Subcutaneous abdominal adipose tissue (tissue), 5 donors: ENCODE data around the gene ZNF672.
A peak's percentile ranks its signal among the peaks of the same experiment; 100 is the strongest.

Experiments used
- H3K27ac ChIP-seq: one replicate; pipeline ENCODE4 v1.7.0; 2013; ENCODE audit warnings: low read depth, mild to moderate bottlenecking, inconsistent platforms, low read length, moderate library complexity
- H3K27me3 ChIP-seq, 5 donors: one replicate each; pipeline ENCODE4 v1.7.0; 2013; ENCODE audit warnings: low read length in 5 of 5, inconsistent platforms in 1 of 5; ENCODE audit not compliant: control insufficient read depth in 5 of 5, insufficient read depth in 4 of 5
- H3K36me3 ChIP-seq, 5 donors: one replicate each; pipeline ENCODE4 v1.7.0; 2013; ENCODE audit warnings: low read length in 5 of 5; ENCODE audit not compliant: control insufficient read depth in 5 of 5, insufficient read depth in 5 of 5
- H3K4me1 ChIP-seq, 5 donors: one replicate each; pipeline ENCODE4 v1.7.0; 2013; ENCODE audit warnings: low read length in 5 of 5, mild to moderate bottlenecking in 3 of 5, moderate library complexity in 1 of 5; ENCODE audit not compliant: control insufficient read depth in 5 of 5, insufficient read depth in 5 of 5
- H3K4me3 ChIP-seq, 5 donors: one replicate each; pipeline ENCODE4 v1.7.0; 2013; ENCODE audit warnings: low read length in 5 of 5, low read depth in 1 of 5
- H3K9ac ChIP-seq, 5 donors: one replicate each; pipeline ENCODE4 v1.7.0; 2013; ENCODE audit warnings: low read length in 5 of 5, mild to moderate bottlenecking in 4 of 5, moderate library complexity in 3 of 5
- H3K9me3 ChIP-seq, 5 donors: one replicate each; pipeline ENCODE4 v1.7.0; 2013; ENCODE audit warnings: low read length in 5 of 5; ENCODE audit not compliant: control insufficient read depth in 5 of 5
- donor health status: healthy.
- donor health status: healthy.
- donor health status: healthy.
- donor health status: healthy.
- donor health status: healthy.

The ZNF672 gene

DNA sequence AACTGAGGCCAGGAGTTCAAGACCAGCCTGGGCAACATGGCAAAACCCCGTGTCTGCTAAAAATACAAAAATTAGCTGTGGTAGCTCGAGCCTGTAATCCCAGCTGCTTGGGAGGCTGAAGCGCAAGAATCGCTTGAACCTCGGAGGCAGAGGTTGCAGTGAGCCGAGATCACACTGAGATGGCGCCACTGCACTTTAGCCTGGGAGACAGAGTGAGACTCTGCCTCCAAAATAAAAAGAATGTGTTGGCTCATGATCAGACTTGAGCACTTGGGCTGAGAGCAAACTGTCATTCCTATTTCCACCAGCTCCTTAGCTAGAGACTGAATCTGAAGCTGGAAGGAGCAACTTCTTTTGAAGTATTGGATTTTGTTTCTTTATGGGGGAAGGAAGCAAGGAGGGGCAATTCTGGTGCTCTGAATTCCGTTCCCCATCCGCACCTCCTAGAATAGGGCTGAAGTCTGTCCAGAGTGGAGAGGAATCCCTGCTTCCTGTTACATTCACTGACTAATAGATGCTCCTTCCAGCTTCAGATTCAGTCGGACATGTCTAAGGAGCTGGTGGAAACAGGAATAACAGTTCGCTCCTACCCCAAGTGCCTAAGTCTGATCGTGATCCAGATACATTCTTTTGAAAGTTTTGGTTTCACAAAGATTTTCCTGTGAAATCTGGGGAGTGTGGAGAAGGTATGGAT lies 3.8 kb downstream of the ZNF672 start:
- Histone ChIP-seq H3K4me1 (peaks cover 2 to 40% (median 29%) of the 10 kb centered on the region in 5 donors), H3K27me3 (no peaks in the 10 kb centered on the region), H3K4me3 (peak overlapping the region in 1 of 5 donors; percentile 24), H3K9ac (peak overlapping the region in 2 of 5 donors; percentile 6 to 38), H3K36me3 (peaks cover 0 to 33% (median 26%) of the 10 kb centered on the region in 5 donors), H3K9me3 (no peaks in the 10 kb centered on the region), H3K27ac (peak overlapping the region; percentile 33)

- H3K4me1 ChIP-seq: peaks cover 0 to 30% (median 21%) of the 10 kb centered on the region in 5 donors
- H3K27ac ChIP-seq: no peak overlapping the region
- no peak overlapping the region for H3K4me3 ChIP-seq
- H3K27me3 ChIP-seq: no peaks in the 10 kb centered on the region
- peaks cover 0 to 41% (median 37%) of the 10 kb centered on the region in 5 donors for H3K36me3 ChIP-seq
- H3K9me3 ChIP-seq: no peaks in the 10 kb centered on the region
- no peak overlapping the region for H3K9ac ChIP-seq
These were observed 4.8 kb downstream of the ZNF672 start for GRCh38 chr1:248842781-248843331.

GRCh38 chr1:248843687-248844086 lies 5.7 kb downstream of the ZNF672 start:
- Histone ChIP-seq H3K36me3 (peaks cover 0 to 50% (median 45%) of the 10 kb centered on the region in 5 donors), H3K9ac (no peak overlapping the region), H3K9me3 (no peaks in the 10 kb centered on the region), H3K4me3 (no peak overlapping the region), H3K27me3 (no peaks in the 10 kb centered on the region), H3K4me1 (peaks cover 0 to 30% (median 21%) of the 10 kb centered on the region in 5 donors), H3K27ac (no peak overlapping the region)

- H3K4me1 ChIP-seq: peaks cover 0 to 21% (median 14%) of the 10 kb centered on the region in 5 donors
- H3K27ac ChIP-seq: no peak overlapping the region
- H3K9ac ChIP-seq: peak overlapping the region in 1 of 5 donors; percentile 5
- peaks cover 0 to 58% (median 52%) of the 10 kb centered on the region in 5 donors for H3K36me3 ChIP-seq
- no peak overlapping the region for H3K4me3 ChIP-seq
- no peaks in the 10 kb centered on the region for H3K27me3 ChIP-seq
- no peaks in the 10 kb centered on the region for H3K9me3 ChIP-seq
These were observed 6.5 kb downstream of the ZNF672 start for GRCh38 chr1:248844526-248844925.

DNA sequence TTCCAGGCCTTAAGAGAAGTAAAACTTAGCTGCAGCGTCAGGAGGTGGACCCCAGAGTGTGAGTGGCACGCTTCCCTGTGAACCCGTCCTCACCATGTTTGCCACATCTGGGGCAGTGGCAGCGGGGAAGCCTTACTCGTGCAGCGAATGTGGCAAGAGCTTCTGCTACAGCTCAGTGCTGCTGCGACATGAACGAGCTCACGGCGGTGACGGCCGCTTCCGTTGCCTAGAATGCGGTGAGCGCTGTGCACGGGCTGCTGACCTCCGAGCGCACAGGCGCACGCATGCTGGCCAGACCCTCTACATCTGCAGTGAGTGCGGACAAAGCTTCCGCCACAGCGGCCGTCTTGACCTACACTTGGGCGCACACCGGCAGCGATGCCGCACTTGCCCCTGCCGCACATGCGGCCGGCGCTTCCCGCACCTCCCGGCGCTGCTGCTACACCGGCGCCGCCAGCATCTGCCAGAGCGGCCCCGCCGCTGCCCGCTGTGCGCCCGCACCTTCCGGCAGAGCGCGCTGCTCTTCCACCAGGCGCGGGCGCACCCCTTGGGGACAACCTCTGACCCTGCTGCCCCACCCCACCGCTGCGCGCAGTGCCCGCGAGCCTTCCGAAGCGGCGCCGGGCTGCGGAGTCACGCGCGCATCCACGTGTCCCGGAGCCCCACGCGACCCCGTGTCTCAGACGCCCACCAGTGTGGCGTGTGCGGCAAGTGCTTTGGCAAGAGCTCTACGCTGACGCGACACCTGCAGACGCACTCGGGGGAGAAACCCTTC lies 9.3 kb downstream of the ZNF672 start:
- Histone ChIP-seq H3K9ac (no peak overlapping the region), H3K27ac (no peak overlapping the region), H3K36me3 (peaks cover 0 to 77% (median 67%) of the 10 kb centered on the region in 5 donors), H3K4me3 (no peak overlapping the region), H3K9me3 (no peaks in the 10 kb centered on the region), H3K27me3 (no peaks in the 10 kb centered on the region), H3K4me1 (peaks cover 0 to 8% (median 0%) of the 10 kb centered on the region in 5 donors)

GRCh38 chr1:248847956-248848561 lies 10.0 kb downstream of the ZNF672 start:
- H3K27ac ChIP-seq: no peak overlapping the region
- peaks cover 0 to 7% (median 3%) of the 10 kb centered on the region in 5 donors for H3K4me1 ChIP-seq
- no peak overlapping the region for H3K4me3 ChIP-seq
- peaks cover 0 to 73% (median 64%) of the 10 kb centered on the region in 5 donors for H3K36me3 ChIP-seq
- no peaks in the 10 kb centered on the region for H3K9me3 ChIP-seq
- no peak overlapping the region for H3K9ac ChIP-seq
- H3K27me3 ChIP-seq: no peaks in the 10 kb centered on the region

DNA sequence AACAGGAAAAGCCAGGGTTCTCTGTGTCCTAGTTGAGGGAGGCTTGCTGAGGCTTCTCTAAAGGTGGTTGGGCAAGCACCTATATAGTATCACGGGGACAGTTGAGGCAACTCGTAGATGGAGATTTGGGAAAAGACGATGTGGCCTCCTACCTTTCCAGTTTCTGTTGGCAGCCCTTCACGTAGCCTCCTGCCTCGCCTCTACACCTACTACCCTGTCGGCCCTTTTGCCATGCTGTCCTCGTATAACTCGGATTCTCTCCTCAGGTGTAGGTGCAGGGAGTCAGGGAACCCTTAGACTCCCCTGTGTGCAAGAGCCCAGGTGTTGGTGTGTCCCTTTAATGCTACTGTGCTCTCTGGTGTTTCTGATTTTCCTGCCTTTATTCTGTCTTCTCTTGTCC lies 10.6 kb downstream of the ZNF672 start:
- peaks cover 0 to 77% (median 64%) of the 10 kb centered on the region in 5 donors for H3K36me3 ChIP-seq
- H3K27ac ChIP-seq: no peak overlapping the region
- H3K4me3 ChIP-seq: no peak overlapping the region
- H3K9me3 ChIP-seq: no peaks in the 10 kb centered on the region
- peaks cover 0 to 7% (median 4%) of the 10 kb centered on the region in 5 donors for H3K4me1 ChIP-seq
- H3K27me3 ChIP-seq: no peaks in the 10 kb centered on the region
- no peak overlapping the region for H3K9ac ChIP-seq

DNA sequence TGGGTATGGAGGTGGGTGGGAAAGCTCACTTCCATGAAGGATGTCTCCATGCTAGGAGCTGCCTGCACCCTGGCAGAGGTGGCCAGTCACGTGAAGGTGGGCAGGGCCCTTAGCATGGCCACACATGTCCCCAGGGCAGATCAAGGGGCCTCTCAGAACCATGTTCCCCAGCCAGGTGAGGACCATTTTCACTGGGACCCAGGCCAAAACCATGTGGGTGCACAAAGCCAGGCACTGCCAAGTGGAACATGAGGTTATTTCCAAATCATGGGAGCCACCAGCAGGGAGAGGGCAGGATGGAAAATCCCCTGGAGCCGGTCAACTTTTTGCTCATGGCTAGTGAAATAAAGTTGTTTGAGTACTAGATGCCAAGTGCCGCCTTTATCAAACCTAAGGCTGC lies 11.1 kb downstream of the ZNF672 start:
- H3K9ac ChIP-seq: no peak overlapping the region
- no peak overlapping the region for H3K27ac ChIP-seq
- peaks cover 0 to 82% (median 67%) of the 10 kb centered on the region in 5 donors for H3K36me3 ChIP-seq
- H3K27me3 ChIP-seq: no peaks in the 10 kb centered on the region
- no peaks in the 10 kb centered on the region for H3K9me3 ChIP-seq
- H3K4me3 ChIP-seq: no peak overlapping the region
- H3K4me1 ChIP-seq: peaks cover 0 to 7% (median 4%) of the 10 kb centered on the region in 5 donors

- peaks cover 0 to 79% (median 66%) of the 10 kb centered on the region in 5 donors for H3K36me3 ChIP-seq
- peaks cover 0 to 7% (median 4%) of the 10 kb centered on the region in 5 donors for H3K4me1 ChIP-seq
- no peak overlapping the region for H3K9ac ChIP-seq
- no peaks in the 10 kb centered on the region for H3K27me3 ChIP-seq
- no peaks in the 10 kb centered on the region for H3K9me3 ChIP-seq
- H3K27ac ChIP-seq: no peak overlapping the region
- H3K4me3 ChIP-seq: no peak overlapping the region
These were observed 11.6 kb downstream of the ZNF672 start for GRCh38 chr1:248849637-248850036.
